Measurements from ENCODE around the gene ARID1B. TPM values are rescaled to one million over a fixed set of nuclear protein-coding genes. Genes with fewer than 3 reads are reported as not detected.

Gene ARID1B
- total RNA-seq, 1 experiment from 2014 or later, result 60.3 TPM

DNA sequence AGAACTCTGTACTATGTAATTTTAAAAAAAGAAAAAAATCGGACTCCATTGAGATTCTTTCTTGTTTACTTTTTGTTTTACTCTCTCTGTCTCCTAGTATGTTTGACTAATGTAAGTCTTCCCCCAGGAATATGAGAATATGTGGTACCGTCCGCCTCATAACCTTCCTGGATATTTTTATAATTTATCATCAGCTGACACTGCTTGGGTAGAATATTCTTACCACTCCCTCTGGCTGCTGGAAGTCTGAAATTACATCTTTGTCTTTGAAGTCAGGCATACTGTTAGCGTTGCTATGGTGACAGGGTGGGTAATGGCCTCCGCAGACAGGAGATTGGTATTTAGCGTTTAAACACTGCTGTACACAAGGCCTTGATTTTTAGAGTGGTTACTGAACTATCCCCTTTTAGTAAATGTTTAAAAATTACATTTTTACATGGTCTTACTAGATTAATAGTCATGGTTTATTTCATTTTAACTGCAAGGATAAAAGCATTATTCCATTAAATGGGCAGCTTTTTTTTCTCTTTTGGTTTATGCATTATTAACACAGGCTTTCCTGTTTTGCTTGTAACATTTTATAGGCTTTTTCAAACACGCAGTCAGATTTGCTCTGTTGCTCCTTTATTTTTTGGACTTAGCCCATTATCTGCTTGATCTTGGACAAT is 176.4 kb downstream of the ARID1B start:
- Mint-ChIP-seq H3K4me3 (peak overlapping the region; percentile 37), H3K9me3 (no peaks in the 10 kb centered on the region), H3K36me3 (no peaks in the 10 kb centered on the region), H3K27ac (peak overlapping the region; percentile 69), H3K27me3 (ENCODE audit: low read depth) (no peaks in the 10 kb centered on the region), H3K4me1 (peaks cover 62% of the 10 kb centered on the region)
- DNase-seq (ENCODE audit: low spot score) (no peak), ATAC-seq (peak; percentile 75)
- no peak for TF ChIP-seq ZBTB21 (CRISPR knock-in tag; IDR thresholded peaks at IDR 0.05; ENCODE audit: borderline replicate concordance)
- CTCF ChIA-PET, result interaction anchor here (0.5 to 2.5 kb wide), 6 partner anchors 8 to 109 kb away, joined by 3 to 11 read pairs (median 5); no protein-coding TSS in a partner anchor
- POLR2A ChIA-PET, result interaction anchor here (0.6 kb wide), 1 partner anchor 37 kb away, joined by 3 read pairs; no protein-coding TSS in a partner anchor

- Mint-ChIP-seq H3K4me3 (no peak overlapping the region), H3K9me3 (no peaks in the 10 kb centered on the region), H3K4me1 (peaks cover 57% of the 10 kb centered on the region), H3K27me3 (ENCODE audit: low read depth) (no peaks in the 10 kb centered on the region), H3K36me3 (no peaks in the 10 kb centered on the region), H3K27ac (no peak overlapping the region)
- ATAC-seq (no peak), DNase-seq (ENCODE audit: low spot score) (no peak)
- ChIA-PET CTCF (interaction anchor here (1.5 kb wide), 1 partner anchor 9 kb away, joined by 7 read pairs; no protein-coding TSS in a partner anchor), POLR2A (interaction anchor here (0.6 kb wide), 1 partner anchor 38 kb away, joined by 3 read pairs; no protein-coding TSS in a partner anchor)
- TF ChIP-seq RORB (CRISPR knock-in tag; IDR thresholded peaks at IDR 0.05), result no peak
- TF ChIP-seq, protein P1, sequence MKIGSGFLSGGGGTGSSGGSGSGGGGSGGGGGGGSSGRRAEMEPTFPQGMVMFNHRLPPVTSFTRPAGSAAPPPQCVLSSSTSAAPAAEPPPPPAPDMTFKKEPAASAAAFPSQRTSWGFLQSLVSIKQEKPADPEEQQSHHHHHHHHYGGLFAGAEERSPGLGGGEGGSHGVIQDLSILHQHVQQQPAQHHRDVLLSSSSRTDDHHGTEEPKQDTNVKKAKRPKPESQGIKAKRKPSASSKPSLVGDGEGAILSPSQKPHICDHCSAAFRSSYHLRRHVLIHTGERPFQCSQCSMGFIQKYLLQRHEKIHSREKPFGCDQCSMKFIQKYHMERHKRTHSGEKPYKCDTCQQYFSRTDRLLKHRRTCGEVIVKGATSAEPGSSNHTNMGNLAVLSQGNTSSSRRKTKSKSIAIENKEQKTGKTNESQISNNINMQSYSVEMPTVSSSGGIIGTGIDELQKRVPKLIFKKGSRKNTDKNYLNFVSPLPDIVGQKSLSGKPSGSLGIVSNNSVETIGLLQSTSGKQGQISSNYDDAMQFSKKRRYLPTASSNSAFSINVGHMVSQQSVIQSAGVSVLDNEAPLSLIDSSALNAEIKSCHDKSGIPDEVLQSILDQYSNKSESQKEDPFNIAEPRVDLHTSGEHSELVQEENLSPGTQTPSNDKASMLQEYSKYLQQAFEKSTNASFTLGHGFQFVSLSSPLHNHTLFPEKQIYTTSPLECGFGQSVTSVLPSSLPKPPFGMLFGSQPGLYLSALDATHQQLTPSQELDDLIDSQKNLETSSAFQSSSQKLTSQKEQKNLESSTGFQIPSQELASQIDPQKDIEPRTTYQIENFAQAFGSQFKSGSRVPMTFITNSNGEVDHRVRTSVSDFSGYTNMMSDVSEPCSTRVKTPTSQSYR (CRISPR knock-in tag; IDR thresholded peaks at IDR 0.05), result no peak
- TF ChIP-seq ZBTB43 (CRISPR knock-in tag; IDR thresholded peaks at IDR 0.05), result no peak
- TF ChIP-seq, protein P2, sequence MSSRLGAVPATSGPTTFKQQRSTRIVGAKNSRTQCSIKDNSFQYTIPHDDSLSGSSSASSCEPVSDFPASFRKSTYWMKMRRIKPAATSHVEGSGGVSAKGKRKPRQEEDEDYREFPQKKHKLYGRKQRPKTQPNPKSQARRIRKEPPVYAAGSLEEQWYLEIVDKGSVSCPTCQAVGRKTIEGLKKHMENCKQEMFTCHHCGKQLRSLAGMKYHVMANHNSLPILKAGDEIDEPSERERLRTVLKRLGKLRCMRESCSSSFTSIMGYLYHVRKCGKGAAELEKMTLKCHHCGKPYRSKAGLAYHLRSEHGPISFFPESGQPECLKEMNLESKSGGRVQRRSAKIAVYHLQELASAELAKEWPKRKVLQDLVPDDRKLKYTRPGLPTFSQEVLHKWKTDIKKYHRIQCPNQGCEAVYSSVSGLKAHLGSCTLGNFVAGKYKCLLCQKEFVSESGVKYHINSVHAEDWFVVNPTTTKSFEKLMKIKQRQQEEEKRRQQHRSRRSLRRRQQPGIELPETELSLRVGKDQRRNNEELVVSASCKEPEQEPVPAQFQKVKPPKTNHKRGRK (CRISPR knock-in tag; IDR thresholded peaks at IDR 0.05; ENCODE audit: borderline replicate concordance), result no peak
- TF ChIP-seq NR3C1 (CRISPR knock-in tag; conservative IDR thresholded peaks at IDR 0.05; ENCODE audit: low read depth), result no peak
- no peak for TF ChIP-seq ESRRA (CRISPR knock-in tag; IDR thresholded peaks at IDR 0.05; ENCODE audit: borderline replicate concordance)
- TF ChIP-seq SP1 (CRISPR knock-in tag; conservative IDR thresholded peaks at IDR 0.05), result no peak
These were observed 177.0 kb downstream of the ARID1B start for GRCh38 chr6:156954191-156954590.

- H3K27me3 Mint-ChIP-seq (ENCODE audit: low read depth), result no peaks in the 10 kb centered on the region
- H3K27ac Mint-ChIP-seq, result peak overlapping the region; percentile 5; the same call in 1 of the 2 replicates
- no peaks in the 10 kb centered on the region for H3K36me3 Mint-ChIP-seq
- no peaks in the 10 kb centered on the region for H3K9me3 Mint-ChIP-seq
- ATAC-seq, result peak; percentile 30; the same call in 1 of the 2 replicates
- no peak for DNase-seq (ENCODE audit: low spot score)
- CTCF ChIA-PET, result no interaction called here
- H3K4me3 Mint-ChIP-seq, result no peak overlapping the region
- POLR2A ChIA-PET, result no interaction called here
- H3K4me1 Mint-ChIP-seq, result peaks cover 53% of the 10 kb centered on the region
- TF ChIP-seq CBFB (CRISPR knock-in tag; IDR thresholded peaks at IDR 0.05; ENCODE audit: low read depth) (no peak), GABPB1 (CRISPR knock-in tag; IDR thresholded peaks at IDR 0.05) (no peak), E2F1 (CRISPR knock-in tag; IDR thresholded peaks at IDR 0.05) (no peak), AR (CRISPR knock-in tag; IDR thresholded peaks at IDR 0.05) (no peak), RORB (CRISPR knock-in tag; IDR thresholded peaks at IDR 0.05) (no peak), FOXJ3 (CRISPR knock-in tag; IDR thresholded peaks at IDR 0.05; ENCODE audit: borderline replicate concordance) (no peak), PREB (CRISPR knock-in tag; IDR thresholded peaks at IDR 0.05; ENCODE audit: borderline replicate concordance) (no peak), NR3C1 (CRISPR knock-in tag; conservative IDR thresholded peaks at IDR 0.05; ENCODE audit: low read depth) (no peak)
- TF ChIP-seq, protein P3, sequence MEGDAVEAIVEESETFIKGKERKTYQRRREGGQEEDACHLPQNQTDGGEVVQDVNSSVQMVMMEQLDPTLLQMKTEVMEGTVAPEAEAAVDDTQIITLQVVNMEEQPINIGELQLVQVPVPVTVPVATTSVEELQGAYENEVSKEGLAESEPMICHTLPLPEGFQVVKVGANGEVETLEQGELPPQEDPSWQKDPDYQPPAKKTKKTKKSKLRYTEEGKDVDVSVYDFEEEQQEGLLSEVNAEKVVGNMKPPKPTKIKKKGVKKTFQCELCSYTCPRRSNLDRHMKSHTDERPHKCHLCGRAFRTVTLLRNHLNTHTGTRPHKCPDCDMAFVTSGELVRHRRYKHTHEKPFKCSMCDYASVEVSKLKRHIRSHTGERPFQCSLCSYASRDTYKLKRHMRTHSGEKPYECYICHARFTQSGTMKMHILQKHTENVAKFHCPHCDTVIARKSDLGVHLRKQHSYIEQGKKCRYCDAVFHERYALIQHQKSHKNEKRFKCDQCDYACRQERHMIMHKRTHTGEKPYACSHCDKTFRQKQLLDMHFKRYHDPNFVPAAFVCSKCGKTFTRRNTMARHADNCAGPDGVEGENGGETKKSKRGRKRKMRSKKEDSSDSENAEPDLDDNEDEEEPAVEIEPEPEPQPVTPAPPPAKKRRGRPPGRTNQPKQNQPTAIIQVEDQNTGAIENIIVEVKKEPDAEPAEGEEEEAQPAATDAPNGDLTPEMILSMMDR (IDR thresholded peaks at IDR 0.05), result no peak
These were observed 177.6 kb downstream of the ARID1B start for GRCh38 chr6:156954816-156955215.
